AG09319 (cell line): Measurements from ENCODE around the gene ACACB.

Experiments
- DNase-seq: peaks from one replicate; pipeline ENCODE4 v3.0.0-alpha.2; 2010; ENCODE audit warnings: low read depth; ENCODE audit errors: extremely low read depth
- TF ChIP-seq, protein P1 (sequence below): IDR thresholded peaks from 2 replicates; pipeline ENCODE4 v1.5.1; 2011; ENCODE audit warnings: low read depth, mild to moderate bottlenecking, inconsistent platforms, low read length, moderate library complexity

ACACB gene

DNA sequence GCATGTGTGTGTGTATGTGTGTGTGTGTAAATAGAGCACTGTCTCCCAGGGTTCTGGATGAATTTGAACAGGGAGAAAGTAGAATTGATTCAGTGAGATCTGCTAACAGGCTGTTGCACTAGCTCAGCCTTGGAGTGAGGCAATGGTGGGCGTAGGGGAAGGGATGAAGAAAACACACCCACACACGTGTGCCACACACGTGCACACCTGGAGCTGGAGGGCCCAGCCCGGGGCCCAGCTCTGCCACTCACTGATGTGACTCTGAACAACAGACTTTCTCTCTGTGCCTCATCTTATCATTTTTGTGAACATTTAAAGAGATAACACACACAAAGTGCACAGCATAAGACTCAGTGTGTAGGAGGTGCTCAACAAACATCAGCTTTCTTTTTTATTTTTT, 4.2 kb downstream of the ACACB start:
- no peak for DNase-seq
- TF ChIP-seq, protein P1, sequence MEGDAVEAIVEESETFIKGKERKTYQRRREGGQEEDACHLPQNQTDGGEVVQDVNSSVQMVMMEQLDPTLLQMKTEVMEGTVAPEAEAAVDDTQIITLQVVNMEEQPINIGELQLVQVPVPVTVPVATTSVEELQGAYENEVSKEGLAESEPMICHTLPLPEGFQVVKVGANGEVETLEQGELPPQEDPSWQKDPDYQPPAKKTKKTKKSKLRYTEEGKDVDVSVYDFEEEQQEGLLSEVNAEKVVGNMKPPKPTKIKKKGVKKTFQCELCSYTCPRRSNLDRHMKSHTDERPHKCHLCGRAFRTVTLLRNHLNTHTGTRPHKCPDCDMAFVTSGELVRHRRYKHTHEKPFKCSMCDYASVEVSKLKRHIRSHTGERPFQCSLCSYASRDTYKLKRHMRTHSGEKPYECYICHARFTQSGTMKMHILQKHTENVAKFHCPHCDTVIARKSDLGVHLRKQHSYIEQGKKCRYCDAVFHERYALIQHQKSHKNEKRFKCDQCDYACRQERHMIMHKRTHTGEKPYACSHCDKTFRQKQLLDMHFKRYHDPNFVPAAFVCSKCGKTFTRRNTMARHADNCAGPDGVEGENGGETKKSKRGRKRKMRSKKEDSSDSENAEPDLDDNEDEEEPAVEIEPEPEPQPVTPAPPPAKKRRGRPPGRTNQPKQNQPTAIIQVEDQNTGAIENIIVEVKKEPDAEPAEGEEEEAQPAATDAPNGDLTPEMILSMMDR: no peak

DNA sequence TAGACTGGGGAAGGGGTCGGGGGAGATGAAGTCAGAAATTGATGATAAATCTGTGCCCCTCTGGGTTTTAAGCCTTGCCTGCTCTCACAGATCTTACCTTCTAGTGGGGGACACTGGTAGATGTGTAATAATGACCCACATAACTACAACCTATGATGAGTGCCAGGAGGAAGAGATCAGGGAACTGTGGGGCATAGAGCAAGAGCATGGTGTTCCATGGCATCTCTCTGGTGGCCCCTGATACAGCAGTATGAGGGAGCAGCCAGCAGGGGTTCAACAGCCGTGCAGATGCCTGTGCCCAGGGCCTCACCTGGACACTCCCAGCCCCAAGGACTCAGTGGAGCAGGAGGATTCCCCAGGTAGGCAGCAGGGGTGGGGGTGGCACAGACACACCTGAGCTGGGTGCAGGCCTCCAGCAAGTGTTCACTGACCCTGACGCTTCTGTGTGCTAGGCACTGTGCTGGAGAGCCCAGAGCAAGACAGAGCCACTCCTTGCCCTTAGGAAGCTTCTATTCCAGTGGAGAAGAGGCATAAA, 5.0 kb downstream of the ACACB start:
- DNase-seq: no peak
- TF ChIP-seq, protein P1: no peak

DNA sequence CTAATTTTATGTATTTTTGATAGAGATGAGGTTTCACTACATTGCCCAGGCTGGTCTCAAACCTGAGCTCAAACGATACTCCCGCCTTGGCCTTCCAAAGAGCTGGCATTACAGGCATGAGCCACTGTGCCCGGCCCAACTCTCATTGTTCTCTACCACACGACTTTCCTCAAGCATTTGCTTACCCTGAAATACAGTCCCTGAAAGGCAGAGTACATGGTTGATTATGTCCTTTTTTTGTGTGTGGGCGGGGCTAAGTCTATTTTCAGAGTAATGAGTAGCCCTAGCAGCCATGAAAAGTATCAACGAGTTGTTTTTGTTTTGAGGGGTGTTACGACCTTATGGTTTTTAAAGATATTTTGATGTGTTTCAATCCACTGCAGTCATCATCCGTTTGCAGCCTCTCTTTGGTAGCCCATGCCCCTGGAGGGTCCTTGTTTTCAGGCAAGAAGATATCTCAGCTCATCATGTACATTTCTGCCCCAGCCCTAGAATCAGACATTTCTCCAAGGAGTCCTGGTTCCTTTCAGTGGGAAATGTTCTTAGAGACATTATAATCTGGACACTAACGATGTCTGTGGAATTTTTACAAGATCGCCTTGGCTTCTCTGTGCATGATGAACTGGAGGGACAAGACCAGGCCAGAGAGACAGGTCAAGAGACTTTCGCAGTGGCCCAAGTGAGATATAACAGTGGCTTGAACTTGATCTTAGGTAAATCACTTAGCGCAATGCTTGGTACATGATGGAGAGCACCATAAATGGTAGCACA, 8.7 kb downstream of the ACACB start:
- DNase-seq: no peak
- TF ChIP-seq, protein P1: no peak

DNA sequence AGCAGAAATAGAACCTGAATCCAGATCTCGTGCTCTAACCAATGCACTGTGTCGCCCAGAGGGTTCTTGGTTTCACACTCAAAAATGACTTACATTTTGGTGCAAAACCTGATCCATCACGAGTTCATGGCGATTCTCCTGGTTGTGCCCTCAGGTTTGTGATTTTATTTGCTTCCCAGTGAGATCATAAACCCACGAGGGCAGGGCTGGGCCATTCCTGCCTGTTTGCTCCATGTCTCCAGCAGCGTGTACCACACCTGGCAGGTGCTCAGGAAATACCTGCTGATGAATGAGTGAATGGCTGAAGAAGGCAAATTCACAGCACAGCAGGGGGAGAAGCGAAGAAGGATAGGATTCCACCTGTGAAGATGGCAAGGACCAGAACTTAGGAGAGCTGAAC, 9.4 kb downstream of the ACACB start:
- TF ChIP-seq, protein P1: no peak
- no peak for DNase-seq

DNA sequence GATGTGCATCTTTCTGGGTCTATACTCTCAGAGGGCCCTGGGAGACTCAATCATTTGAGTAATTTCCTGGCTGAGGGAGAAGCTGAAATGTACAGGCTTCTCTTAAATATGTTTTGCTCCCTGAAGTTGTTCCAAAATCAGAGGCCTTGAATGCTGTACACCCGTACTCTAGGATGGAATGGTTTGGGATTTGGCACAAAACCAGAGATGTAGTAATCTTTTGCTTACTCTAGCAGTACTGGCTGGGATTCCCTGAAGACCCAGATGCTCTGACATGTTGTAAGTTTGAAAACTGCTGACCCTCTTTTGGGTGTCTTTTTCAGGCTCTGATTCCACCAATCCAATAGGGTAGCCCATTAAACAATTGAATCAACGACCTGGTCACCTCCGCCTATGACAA, 10.4 kb downstream of the ACACB start:
- TF ChIP-seq, protein P1: no peak
- DNase-seq: no peak

DNA sequence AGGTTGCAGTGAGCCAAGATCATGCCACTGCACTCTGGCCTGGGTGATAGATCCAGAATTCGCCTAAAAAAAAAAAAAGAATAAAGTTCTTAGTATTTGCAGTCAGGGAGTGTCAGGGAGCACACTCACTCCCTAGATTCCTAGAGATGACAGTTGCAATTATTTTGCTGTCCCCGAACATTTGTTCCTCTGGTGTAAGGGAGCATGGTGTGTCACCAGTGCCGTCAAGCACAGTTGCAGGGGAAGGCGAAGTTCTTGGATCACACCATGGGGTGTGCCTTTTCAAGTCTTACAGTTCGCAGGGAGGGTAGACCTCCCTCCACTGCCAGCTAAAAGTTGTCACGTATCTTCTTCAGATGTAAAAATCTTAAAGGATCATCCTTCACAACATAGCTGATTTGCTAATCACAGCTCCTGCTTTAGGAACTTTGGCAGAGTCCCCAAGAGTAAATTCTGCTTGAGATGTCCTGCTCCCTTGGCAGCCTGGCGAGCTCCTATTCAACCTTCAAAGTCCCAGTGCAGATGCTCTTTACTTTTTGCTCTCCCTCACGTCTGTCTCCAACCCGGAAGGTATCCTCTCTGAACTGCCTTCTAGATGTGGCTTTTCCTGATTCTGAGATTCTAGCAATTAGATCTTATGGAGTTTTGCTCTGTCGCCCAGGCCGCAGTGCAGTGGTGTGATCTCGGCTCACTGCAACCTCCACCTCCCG, 11.3 kb downstream of the ACACB start:
- DNase-seq: no peak
- TF ChIP-seq, protein P1: no peak

DNA sequence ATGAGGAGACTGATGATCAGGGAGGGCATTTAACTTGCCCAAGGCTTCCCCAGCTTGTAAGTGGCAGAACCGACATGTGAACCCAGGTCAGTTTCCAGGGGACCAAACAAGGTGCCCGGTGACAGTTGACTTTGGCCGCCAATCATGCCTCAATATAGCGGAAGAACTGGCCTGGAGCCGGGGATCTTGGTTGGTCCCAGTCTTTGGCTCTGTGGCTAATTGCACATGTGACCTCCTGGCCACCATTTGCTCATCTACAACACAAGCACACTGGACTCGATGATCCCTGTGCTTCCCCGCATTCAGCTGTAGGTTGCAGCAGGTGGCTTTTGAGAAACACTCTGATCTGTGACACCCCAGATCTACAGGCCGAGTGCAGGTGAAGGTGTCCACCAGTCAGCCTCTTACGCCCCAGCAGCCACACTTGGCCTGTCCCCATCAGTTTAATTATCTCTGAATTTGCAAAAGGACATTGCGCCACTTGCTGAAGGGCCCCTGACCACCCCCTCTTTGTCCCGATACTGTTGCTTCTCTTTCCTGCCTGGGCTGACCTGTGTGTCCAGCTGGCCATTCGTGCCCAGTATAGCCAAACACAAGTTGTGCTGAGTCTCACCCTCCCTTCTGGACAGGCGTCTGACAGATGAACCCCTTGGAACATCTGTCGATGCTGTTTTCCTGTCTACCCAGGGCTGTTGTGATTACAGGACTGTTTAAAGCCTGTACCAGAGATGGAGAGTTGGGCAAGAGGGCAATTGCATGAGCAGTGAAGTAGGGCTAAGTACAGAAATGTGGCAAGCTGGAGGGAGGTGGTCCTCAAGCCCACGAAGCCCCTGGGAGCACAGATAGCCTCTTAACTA, 14.1 kb downstream of the ACACB start:
- DNase-seq: no peak
- TF ChIP-seq, protein P1: no peak
